Hepatocyte (in vitro differentiated cells): ENCODE data around the gene ALK. TPM values are rescaled to one million over a fixed set of nuclear protein-coding genes. Genes with fewer than 3 reads are reported as not detected.

Experiments
- DNase-seq: peaks from one replicate; pipeline ENCODE4 v3.0.0-alpha.2; 2016; ENCODE audit warnings: low spot score
- H2AFZ ChIP-seq: fragments of 200-600 bp; sonication (generic); 2 replicates; pipeline ENCODE4 v1.6.0; 2016; ENCODE audit warnings: antibody characterized with exemption, mild to moderate bottlenecking
- H3K27ac ChIP-seq: fragments of 200-600 bp; sonication (generic); 2 replicates; pipeline ENCODE4 v1.5.1; 2016; ENCODE audit warnings: mild to moderate bottlenecking
- H3K27me3 ChIP-seq: fragments of 200-600 bp; sonication (generic); 2 replicates; pipeline ENCODE4 v1.6.1; 2016
- H3K36me3 ChIP-seq: fragments of 200-600 bp; sonication (generic); replicated peaks from 2 replicates; pipeline ENCODE4 v1.5.1; 2016; ENCODE audit warnings: low read depth; ENCODE audit not compliant: insufficient read depth
- H3K4me1 ChIP-seq: fragments of 200-600 bp; sonication (generic); 2 replicates; pipeline ENCODE4 v1.5.1; 2016; ENCODE audit warnings: mild to moderate bottlenecking, moderate library complexity; ENCODE audit not compliant: insufficient read depth
- H3K4me2 ChIP-seq: fragments of 200-600 bp; sonication (generic); 2 replicates; pipeline ENCODE4 v1.6.0; 2016
- H3K4me3 ChIP-seq: fragments of 200-600 bp; sonication (generic); 2 replicates; pipeline ENCODE4 v1.5.1; 2016; ENCODE audit warnings: mild to moderate bottlenecking
- H3K79me2 ChIP-seq: fragments of 200-600 bp; sonication (generic); 2 replicates; pipeline ENCODE4 v1.6.0; 2017; ENCODE audit warnings: mild to moderate bottlenecking
- H3K9me2 ChIP-seq: fragments of 200-600 bp; sonication (generic); replicated peaks from 2 replicates; pipeline ENCODE4 v1.6.0; 2017; ENCODE audit warnings: mild to moderate bottlenecking; ENCODE audit not compliant: insufficient read depth
- H3K9me3 ChIP-seq: fragments of 200-600 bp; sonication (generic); 2 replicates; pipeline ENCODE4 v1.5.1; 2016; ENCODE audit warnings: low read depth, mild to moderate bottlenecking
- H4K20me1 ChIP-seq: fragments of 200-600 bp; sonication (generic); 2 replicates; pipeline ENCODE4 v1.6.0; 2016; ENCODE audit warnings: mild to moderate bottlenecking; ENCODE audit not compliant: insufficient read depth, poor library complexity, severe bottlenecking
- EZH2 ChIP-seq: fragments of 200-600 bp; sonication (generic); IDR thresholded peaks from 2 replicates; pipeline ENCODE4 v1.6.1; 2016; ENCODE audit warnings: antibody characterized with exemption, mild to moderate bottlenecking, borderline replicate concordance
- EZH2phosphoT487 ChIP-seq: fragments of 200-600 bp; sonication (generic); IDR thresholded peaks from one replicate; pipeline ENCODE4 v1.6.1; 2018; ENCODE audit warnings: antibody characterized with exemption, mild to moderate bottlenecking, low read depth, moderate library complexity; ENCODE audit not compliant: unreplicated experiment, severe bottlenecking
- WGBS: methylation state at CpG from one replicate; pipeline ENCODE4 v1.1.6; 2016; ENCODE audit warnings: low lambda C conversion rate; ENCODE audit errors: missing lambda C conversion rate; 5-methylcytosine and 5-hydroxymethylcytosine counted together
- polyA plus RNA-seq: library from polyadenylated mRNA; unstranded; fragments of >200 nt; fragmentation: Nextera tagmentation; extraction: Ambion mirVana; gene quantifications from 2 replicates; pipeline ENCODE4 v1.2.1, GENCODE V29; 2016
- total RNA-seq: library from RNA; depleted of rRNA; stranded (reverse); fragments of >200 nt; gene quantifications from 2 replicates; pipeline ENCODE4 v1.2.3, GENCODE V29; 2014
- TF ChIP-seq, protein P1 (sequence below): fragments of 200-600 bp; sonication (generic); IDR thresholded peaks from 2 replicates; pipeline ENCODE4 v1.5.1; 2016; ENCODE audit warnings: antibody characterized with exemption, mild to moderate bottlenecking; ENCODE audit not compliant: poor library complexity

Gene ALK
- total and polyA plus RNA-seq, 2 experiments from 2014 or later: 0.16 to 0.27 TPM

DNA sequence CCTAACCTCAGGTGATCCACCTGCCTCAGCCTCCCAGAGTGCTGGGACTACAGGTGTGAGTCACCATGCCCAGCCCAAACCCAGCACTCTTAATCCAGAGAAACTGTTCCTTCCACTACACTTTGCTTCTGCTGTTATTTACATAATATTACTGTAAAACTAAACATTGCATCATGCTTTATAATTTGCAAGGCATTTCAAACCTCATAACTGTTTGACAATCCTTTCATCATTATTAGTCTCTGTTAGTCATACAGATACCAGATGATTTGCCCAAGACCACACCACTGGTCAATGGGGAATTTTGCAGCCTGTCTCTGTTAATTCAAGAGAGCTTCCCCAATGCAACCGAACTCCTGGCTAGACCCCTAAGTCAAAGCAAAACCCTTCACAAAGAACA is 338.3 kb downstream of the ALK start:
- Histone ChIP-seq H3K4me1 (no peaks in the 10 kb centered on the region), H3K9me3 (no peaks in the 10 kb centered on the region), H3K27me3 (peaks cover 10% of the 10 kb centered on the region), H3K36me3 (no peaks in the 10 kb centered on the region), H3K4me2 (no peak overlapping the region), H3K79me2 (no peaks in the 10 kb centered on the region), H3K9me2 (no peaks in the 10 kb centered on the region), H2AFZ (no peak overlapping the region), H3K27ac (no peak overlapping the region), H4K20me1 (no peaks in the 10 kb centered on the region), H3K4me3 (no peak overlapping the region)
- no peak for DNase-seq
- TF ChIP-seq EZH2 (no peak), EZH2phosphoT487 (no peak)
- TF ChIP-seq, protein P1, sequence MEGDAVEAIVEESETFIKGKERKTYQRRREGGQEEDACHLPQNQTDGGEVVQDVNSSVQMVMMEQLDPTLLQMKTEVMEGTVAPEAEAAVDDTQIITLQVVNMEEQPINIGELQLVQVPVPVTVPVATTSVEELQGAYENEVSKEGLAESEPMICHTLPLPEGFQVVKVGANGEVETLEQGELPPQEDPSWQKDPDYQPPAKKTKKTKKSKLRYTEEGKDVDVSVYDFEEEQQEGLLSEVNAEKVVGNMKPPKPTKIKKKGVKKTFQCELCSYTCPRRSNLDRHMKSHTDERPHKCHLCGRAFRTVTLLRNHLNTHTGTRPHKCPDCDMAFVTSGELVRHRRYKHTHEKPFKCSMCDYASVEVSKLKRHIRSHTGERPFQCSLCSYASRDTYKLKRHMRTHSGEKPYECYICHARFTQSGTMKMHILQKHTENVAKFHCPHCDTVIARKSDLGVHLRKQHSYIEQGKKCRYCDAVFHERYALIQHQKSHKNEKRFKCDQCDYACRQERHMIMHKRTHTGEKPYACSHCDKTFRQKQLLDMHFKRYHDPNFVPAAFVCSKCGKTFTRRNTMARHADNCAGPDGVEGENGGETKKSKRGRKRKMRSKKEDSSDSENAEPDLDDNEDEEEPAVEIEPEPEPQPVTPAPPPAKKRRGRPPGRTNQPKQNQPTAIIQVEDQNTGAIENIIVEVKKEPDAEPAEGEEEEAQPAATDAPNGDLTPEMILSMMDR: no peak
- WGBS: 71% methylated on average over 1 of the region's 1 CpG

DNA sequence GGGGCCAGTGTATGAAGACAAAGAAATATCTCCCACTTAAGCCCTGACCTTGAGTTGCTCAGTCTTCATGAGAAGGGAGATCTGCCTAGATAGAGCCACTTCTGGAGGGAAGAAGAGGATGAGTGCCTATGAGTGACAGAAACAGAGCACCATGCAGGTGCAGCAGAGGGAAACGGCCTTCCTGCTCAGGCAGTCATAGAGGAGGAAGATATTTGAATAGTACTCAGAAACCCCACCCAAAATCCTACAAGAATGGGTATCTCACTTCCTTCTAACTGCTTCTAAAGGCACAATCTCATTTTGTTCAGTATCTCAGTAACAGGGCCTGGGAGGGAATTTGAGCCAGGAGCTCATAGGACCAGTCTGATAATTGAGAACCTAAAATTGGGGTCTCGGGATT is 339.3 kb downstream of the ALK start:
- no peak for DNase-seq

DNA sequence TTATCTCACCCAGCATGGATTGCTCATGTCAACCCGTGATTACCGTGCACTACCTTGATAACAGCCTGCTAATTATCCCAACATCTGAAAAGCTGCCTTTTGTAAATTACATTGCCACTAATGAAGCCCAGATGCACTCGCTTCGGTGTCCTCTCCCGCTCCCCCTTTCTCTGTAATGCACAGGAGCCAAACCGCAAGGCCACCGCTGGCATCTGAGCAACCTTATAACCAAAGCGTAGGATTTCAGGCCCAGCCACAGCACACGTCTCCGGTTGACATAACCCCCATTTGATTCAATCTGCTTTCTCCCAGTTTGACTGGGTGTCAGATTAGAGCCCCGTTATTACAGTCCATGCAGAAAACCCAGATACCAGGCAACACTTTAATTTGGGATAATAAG is 341.2 kb downstream of the ALK start:
- H3K79me2 ChIP-seq: no peaks in the 10 kb centered on the region
- 67% methylated on average over 11 of the region's 11 CpGs for WGBS
- no peak overlapping the region for H2AFZ ChIP-seq
- H4K20me1 ChIP-seq: no peaks in the 10 kb centered on the region
- TF ChIP-seq EZH2 (no peak), EZH2phosphoT487 (no peak)
- TF ChIP-seq, protein P1: no peak
- H3K4me3 ChIP-seq: no peak overlapping the region
- H3K9me2 ChIP-seq: no peaks in the 10 kb centered on the region
- DNase-seq: no peak
- no peaks in the 10 kb centered on the region for H3K36me3 ChIP-seq
- no peak overlapping the region for H3K27ac ChIP-seq
- peaks cover 19% of the 10 kb centered on the region for H3K27me3 ChIP-seq
- H3K4me2 ChIP-seq: no peak overlapping the region
- H3K9me3 ChIP-seq: no peaks in the 10 kb centered on the region
- no peaks in the 10 kb centered on the region for H3K4me1 ChIP-seq

More for the DNA sequence above, 339.3 kb downstream of the ALK start:
- peaks cover 17% of the 10 kb centered on the region for H3K27me3 ChIP-seq
- no peak overlapping the region for H3K4me2 ChIP-seq
- no peak overlapping the region for H3K4me3 ChIP-seq
- no peaks in the 10 kb centered on the region for H3K4me1 ChIP-seq
- TF ChIP-seq EZH2phosphoT487 (no peak), EZH2 (no peak)
- TF ChIP-seq, protein P1: no peak
- no peak overlapping the region for H2AFZ ChIP-seq
- WGBS: 86% methylated on average over 2 of the region's 2 CpGs
- H4K20me1 ChIP-seq: no peaks in the 10 kb centered on the region
- no peaks in the 10 kb centered on the region for H3K9me2 ChIP-seq
- H3K36me3 ChIP-seq: no peaks in the 10 kb centered on the region
- H3K79me2 ChIP-seq: no peaks in the 10 kb centered on the region
- no peak overlapping the region for H3K27ac ChIP-seq
- H3K9me3 ChIP-seq: no peaks in the 10 kb centered on the region
